NCI-H345 treated with DMSO at 0.1 percent for 48 hours (cell line): ENCODE measurements around the gene SAE1.
"Not testable (repeated sequence)": the region's sequence is repeated elsewhere in the genome, so short reads cannot be mapped to it uniquely, and the experiment has no call there.

ENCODE experiments used
- DNase-seq: peaks from one replicate; lab custom pipeline; 2025; ENCODE audit not compliant: unreplicated experiment; lab: John Stamatoyannopoulos, UW

The SAE1 gene

GRCh38 chr19:47130589-47131227, at the start of gene SAE1:
SAE1 (plus strand) TSS chr19:47130835; CDS start chr19:47130931, 96 bp downstream.
- peak; percentile 86 for DNase-seq

- no peak for DNase-seq
Observed at GRCh38 chr19:47081095-47081494, 49.5 kb upstream of the SAE1 start.

GRCh38 chr19:47082493-47082892, 48.1 kb upstream of the SAE1 start:
- no peak for DNase-seq

GRCh38 chr19:47084879-47085439, 45.7 kb upstream of the SAE1 start:
- DNase-seq = no peak

GRCh38 chr19:47086280-47086679, 44.4 kb upstream of the SAE1 start:
- DNase-seq = no peak

- DNase-seq = no peak
Observed at GRCh38 chr19:47089767-47090350, 40.8 kb upstream of the SAE1 start.

GRCh38 chr19:47093254-47093653, 37.4 kb upstream of the SAE1 start:
- DNase-seq = no peak

- no peak for DNase-seq
Observed at GRCh38 chr19:47093841-47094240, 36.8 kb upstream of the SAE1 start.

GRCh38 chr19:47094557-47095475, 35.8 kb upstream of the SAE1 start:
- no peak for DNase-seq

GRCh38 chr19:47095476-47096099, 35.0 kb upstream of the SAE1 start:
- no peak for DNase-seq

GRCh38 chr19:47096100-47096704, 34.4 kb upstream of the SAE1 start:
- DNase-seq = no peak

GRCh38 chr19:47096721-47097120, 33.9 kb upstream of the SAE1 start:
- no peak for DNase-seq

- DNase-seq = no peak
Observed at GRCh38 chr19:47097396-47098201, 33.0 kb upstream of the SAE1 start.

- no peak for DNase-seq
Observed at GRCh38 chr19:47098608-47099007, 32.0 kb upstream of the SAE1 start.

GRCh38 chr19:47099576-47100050, 31.0 kb upstream of the SAE1 start:
- no peak for DNase-seq

GRCh38 chr19:47100290-47100689, 30.3 kb upstream of the SAE1 start:
- DNase-seq = no peak

- not testable (repeated sequence) for DNase-seq
Observed at GRCh38 chr19:47101116-47101515, 29.5 kb upstream of the SAE1 start.

- no peak for DNase-seq
Observed at GRCh38 chr19:47102346-47103060, 28.1 kb upstream of the SAE1 start.

GRCh38 chr19:47104680-47105079, 26.0 kb upstream of the SAE1 start:
- DNase-seq = no peak
